Spleen (tissue), 7 donors: ENCODE data around the gene RAB25.

ENCODE experiments used
- POLR2A ChIP-seq, 3 donors: fragments of 450-650 bp; IDR thresholded peaks; one replicate each; pipeline ENCODE4 v1.5.1; 2017; ENCODE audit warnings: antibody characterized with exemption in 3 of 3, mild to moderate bottlenecking in 1 of 3
- POLR2AphosphoS5 ChIP-seq, 3 donors: sonication (generic); formaldehyde crosslinking; IDR thresholded peaks; one replicate each; pipeline ENCODE4 v1.5.1; 2017; ENCODE audit warnings: antibody characterized with exemption in 3 of 3
- TF ChIP-seq, protein P1 (sequence below), 11 experiments: fragments of 200-600 bp in 7 of 11; fragments of 450-650 bp in 4 of 11; sonication (generic) in 4 of 11; IDR thresholded peaks in 8 of 11; conservative IDR thresholded peaks in 3 of 11; 1 replicate in 7 of 11; 2 replicates in 4 of 11; pipeline versions ENCODE4 v1.4.0 to v1.8.0; 2016 to 2021; ENCODE audit warnings: antibody characterized with exemption in 11 of 11, inconsistent platforms in 4 of 11, mild to moderate bottlenecking in 1 of 11
- donor health status: DM: no; HTN: no; CAD: no; lungs with moderate emphysema.
- donor health status: DM: no; HTN: no; CAD: no.
- donor health status: DM: no; HTN: no; CAD: no.

- no peak for TF ChIP-seq POLR2AphosphoS5 (IDR thresholded peaks at IDR 0.05)
- TF ChIP-seq, protein P1, sequence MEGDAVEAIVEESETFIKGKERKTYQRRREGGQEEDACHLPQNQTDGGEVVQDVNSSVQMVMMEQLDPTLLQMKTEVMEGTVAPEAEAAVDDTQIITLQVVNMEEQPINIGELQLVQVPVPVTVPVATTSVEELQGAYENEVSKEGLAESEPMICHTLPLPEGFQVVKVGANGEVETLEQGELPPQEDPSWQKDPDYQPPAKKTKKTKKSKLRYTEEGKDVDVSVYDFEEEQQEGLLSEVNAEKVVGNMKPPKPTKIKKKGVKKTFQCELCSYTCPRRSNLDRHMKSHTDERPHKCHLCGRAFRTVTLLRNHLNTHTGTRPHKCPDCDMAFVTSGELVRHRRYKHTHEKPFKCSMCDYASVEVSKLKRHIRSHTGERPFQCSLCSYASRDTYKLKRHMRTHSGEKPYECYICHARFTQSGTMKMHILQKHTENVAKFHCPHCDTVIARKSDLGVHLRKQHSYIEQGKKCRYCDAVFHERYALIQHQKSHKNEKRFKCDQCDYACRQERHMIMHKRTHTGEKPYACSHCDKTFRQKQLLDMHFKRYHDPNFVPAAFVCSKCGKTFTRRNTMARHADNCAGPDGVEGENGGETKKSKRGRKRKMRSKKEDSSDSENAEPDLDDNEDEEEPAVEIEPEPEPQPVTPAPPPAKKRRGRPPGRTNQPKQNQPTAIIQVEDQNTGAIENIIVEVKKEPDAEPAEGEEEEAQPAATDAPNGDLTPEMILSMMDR (IDR thresholded peaks at IDR 0.05 in 8 of 11, conservative IDR thresholded peaks at IDR 0.05 in 3 of 11): no peak
- TF ChIP-seq POLR2A (IDR thresholded peaks at IDR 0.05): no peak
Observed at GRCh38 chr1:156108664-156109241, 47.8 kb downstream of the RAB25 start.
